Measurements from ENCODE around the gene PBX1. TPM values are rescaled to one million over a fixed set of nuclear protein-coding genes. Genes with fewer than 3 reads are reported as not detected.

PBX1 gene
- total and polyA plus RNA-seq, 2 donors (not counting 3 experiments of a cell fraction or from before 2014, with no cell fraction given): 10.7 to 24.1 TPM

GRCh38 chr1:164823486-164824279 is 264.7 kb downstream of the PBX1 start:
- Histone ChIP-seq H3K9ac (replicated peaks; ENCODE audit: extremely low read depth, insufficient read depth, low read length) (no peak overlapping the region), H2AFZ (ENCODE audit: low read depth, low read length) (no peak overlapping the region), H3K4me3 (replicated peaks in 1 of 3; ENCODE audit: insufficient read depth in 1 of 3, low read depth in 1 of 3, low read length in 3 of 3) (no peak overlapping the region), H3K27ac (ENCODE audit: insufficient read depth, low read depth, low read length) (no peak overlapping the region), H3K4me1 (ENCODE audit: control insufficient read depth, extremely low read depth, insufficient read depth, low read length) (no peaks in the 10 kb centered on the region), H4K20me1 (replicated peaks; ENCODE audit: control insufficient read depth, extremely low read depth, insufficient read depth, low read length) (no peaks in the 10 kb centered on the region), H3K9me1 (replicated peaks; ENCODE audit: control insufficient read depth, extremely low read depth, insufficient read depth, low read length) (no peaks in the 10 kb centered on the region), H3K27me3 (ENCODE audit: control insufficient read depth in 2 of 2, insufficient read depth in 2 of 2, low read length in 2 of 2) (no peaks in the 10 kb centered on the region), H3K36me3 (ENCODE audit: control insufficient read depth in 2 of 2, extremely low read depth in 1 of 2, insufficient read depth in 2 of 2, low read length in 2 of 2) (no peaks in the 10 kb centered on the region), H3K4me2 (ENCODE audit: insufficient read depth, low read length) (no peak overlapping the region), H3K9me3 (replicated peaks; ENCODE audit: control insufficient read depth, insufficient read depth, low read length) (no peaks in the 10 kb centered on the region), H3K79me2 (ENCODE audit: control insufficient read depth, insufficient read depth, low read length) (no peaks in the 10 kb centered on the region)
- dilution Hi-C loops (cut with MboI; ENCODE audit: extremely low pct_ligation_motif_present, low sequenced_read_pairs): no loop called here
- TF ChIP-seq MYC (IDR thresholded peaks at IDR 0.05; ENCODE audit: low read depth, low read length) (no peak), MAX (IDR thresholded peaks at IDR 0.05; ENCODE audit: insufficient read depth, insufficient read length) (no peak), CTCF (IDR thresholded peaks at IDR 0.05; ENCODE audit: extremely low read depth in 1 of 2, insufficient read depth in 1 of 2, low read depth in 1 of 2, low read length in 2 of 2) (no peak), POLR2AphosphoS5 (IDR thresholded peaks at IDR 0.05; ENCODE audit: insufficient read depth, low read depth, low read length) (no peak), POLR2A (IDR thresholded peaks at IDR 0.05; ENCODE audit: low read depth, low read length) (no peak), EZH2 (IDR thresholded peaks at IDR 0.05; ENCODE audit: borderline replicate concordance, low read depth, low read length, severe bottlenecking) (no peak), GATA2 (IDR thresholded peaks at IDR 0.05; ENCODE audit: insufficient read depth, insufficient read length, low read depth, low read length) (no peak), FOS (IDR thresholded peaks at IDR 0.05; ENCODE audit: borderline replicate concordance, insufficient read depth, low read length) (no peak), JUN (IDR thresholded peaks at IDR 0.05; ENCODE audit: borderline replicate concordance, insufficient read depth, insufficient read length, low read depth) (no peak)
- CTCF ChIA-PET: interaction anchor here (1.4 kb wide), 1 partner anchor 19 kb away, joined by 3 read pairs; no protein-coding TSS in a partner anchor
- intact Hi-C loops (cut with micrococcal nuclease): no loop called here
- BruUV-seq (replicated peaks): no TSS peak
- DNase-seq (ENCODE audit: low read depth, low spot score): no peak
- no peak for FAIRE-seq
- POLR2A ChIA-PET: no interaction called here
